Amygdala (tissue), 56 donors: Measurements from ENCODE around the gene NUP153.
"Not testable (repeated sequence)": the region's sequence is repeated elsewhere in the genome, so short reads cannot be mapped to it uniquely, and the experiment has no call there.

Experiments used
- DNase-seq, 56 donors: peaks; one replicate each; lab custom pipeline; 2025; lab: John Stamatoyannopoulos, UW

Gene NUP153

DNA sequence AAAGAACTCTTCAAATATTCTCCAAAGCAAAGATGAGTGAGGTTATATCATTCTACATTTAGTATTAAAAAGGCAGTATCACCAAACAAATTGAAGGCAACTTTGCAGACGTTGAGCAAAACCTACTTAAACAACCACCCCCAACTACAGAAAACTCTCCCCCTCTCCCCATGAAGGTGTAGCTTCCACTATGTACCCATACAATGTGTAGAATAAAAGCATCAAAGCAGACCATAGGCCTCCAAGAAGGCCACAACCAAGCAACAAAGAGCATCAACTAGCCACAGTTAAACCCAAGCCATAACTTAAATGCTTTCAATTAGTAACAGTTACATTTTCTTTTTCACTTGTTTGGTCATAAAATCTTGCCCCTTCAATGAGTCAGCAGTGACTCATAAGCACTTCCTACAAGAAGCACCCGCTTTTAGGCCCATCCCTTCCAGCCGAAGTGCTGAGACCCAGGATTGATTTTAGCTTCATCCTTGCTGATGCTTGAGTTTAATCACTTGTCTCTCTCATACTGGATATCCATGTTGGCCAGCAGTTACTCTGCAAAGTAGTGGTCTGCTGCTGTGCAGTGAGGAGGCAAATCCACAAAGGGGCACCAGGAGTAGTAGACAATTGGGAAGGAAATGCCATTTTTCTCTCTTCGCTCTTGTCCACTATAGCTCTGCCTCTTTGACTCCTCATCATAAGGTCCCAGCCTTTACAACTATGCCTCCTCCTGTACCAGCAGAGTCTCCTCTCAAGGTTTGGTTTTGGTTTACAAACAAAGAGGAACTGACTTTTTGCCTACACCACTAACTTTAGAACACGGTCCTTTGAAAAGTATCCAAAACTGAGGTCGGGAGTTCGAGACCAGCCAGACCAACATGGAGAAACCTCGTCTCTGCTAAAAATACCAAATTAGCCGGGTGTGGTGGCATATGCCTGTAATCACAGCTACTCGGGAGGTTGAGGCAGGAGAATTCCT lies 8.4 kb upstream of the NUP153 start:
- no peak for DNase-seq

DNA sequence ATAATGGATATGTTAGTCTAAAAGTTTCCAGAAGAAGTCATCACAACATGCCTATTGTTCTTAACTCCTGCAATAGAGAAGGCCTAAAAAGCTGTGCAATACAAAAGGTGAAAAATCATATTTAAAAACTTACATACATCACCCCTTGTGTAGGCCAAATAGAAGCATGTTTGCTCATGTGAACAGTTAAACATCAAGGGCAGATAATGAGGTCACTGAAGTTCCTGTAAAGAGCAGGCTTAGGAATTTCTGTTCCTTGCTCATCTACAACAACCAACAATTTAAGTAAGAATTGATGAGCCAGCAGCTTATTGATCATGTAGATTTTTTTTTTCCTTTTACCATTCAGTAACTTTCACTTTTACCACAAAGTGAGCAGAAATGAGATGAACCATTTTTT lies 7.5 kb upstream of the NUP153 start:
- no peak for DNase-seq

DNA sequence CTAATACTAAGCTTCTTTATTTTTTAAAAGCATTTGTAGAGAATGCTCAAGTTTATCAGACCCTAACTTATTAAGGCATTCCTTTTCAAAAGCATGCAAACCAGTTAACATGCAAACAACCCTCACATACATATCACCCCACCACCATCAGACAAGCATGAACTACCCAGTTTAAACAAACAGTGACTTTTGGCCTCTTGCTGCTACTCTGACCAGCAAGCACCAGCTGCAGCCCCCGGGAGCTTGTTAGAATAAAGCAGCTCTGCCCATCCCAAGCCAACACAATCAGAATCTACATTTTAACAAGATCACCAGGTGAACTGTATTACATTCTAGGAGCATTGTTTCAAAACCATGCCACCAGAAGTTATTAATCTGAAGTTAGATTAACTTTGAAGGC lies 5.9 kb upstream of the NUP153 start:
- no peak for DNase-seq

DNA sequence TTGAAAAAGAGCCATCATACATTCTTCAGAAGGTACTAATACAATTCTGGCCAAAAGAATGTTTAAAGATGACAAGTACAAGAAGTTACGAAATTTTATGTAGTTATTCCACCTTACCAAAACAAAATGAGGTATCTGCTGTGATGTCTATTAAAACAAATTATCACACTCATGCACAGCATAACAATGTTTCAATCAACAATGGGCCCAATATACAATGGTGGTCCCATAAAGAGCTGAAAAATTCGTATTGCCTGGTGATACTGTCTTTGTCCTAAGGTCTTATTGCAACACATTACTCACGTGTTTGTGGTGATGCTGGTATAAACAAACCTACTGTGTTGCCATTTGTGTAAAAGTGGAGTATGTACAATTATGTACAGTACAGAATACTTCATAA lies 3.6 kb upstream of the NUP153 start:
- DNase-seq = no peak

DNA sequence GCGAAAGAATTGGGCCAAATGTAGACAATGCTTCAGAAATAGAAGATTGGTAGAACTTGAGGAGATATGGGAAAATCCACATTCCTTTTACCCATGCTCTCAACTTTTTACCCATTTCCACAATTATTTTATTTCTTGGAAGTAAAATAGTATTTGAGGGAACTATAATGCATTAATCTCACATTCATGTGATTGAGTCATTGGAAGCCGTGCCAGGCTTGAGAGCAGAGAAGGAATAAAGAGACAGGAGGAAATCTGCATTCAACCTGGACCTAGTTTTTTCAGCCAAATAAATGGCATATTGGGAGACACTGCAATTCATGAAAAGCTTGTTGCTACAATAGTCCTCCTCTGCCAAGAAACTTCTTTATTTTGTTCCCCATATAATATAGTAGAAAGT lies 2.8 kb upstream of the NUP153 start:
- no peak for DNase-seq

DNA sequence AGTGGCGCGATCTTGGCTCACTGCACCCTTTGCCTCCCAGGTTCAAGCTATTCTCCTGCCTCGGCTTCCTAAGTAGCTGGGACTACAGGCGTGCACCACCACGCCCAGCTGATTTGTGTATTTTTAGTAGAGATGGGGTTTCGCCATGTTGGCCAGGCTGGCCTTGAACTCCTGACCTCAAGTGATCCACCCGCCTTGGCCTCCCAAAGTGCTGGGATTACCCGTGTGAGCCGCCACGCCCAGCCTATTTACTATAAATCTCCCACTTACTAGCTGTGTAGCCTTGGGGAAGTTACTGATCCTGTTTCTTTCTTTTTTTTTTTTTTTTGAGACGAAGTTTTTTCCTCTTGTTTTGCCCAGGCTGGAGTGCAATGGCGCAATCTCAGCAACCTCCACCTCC lies 1.3 kb upstream of the NUP153 start:
- DNase-seq = not testable (repeated sequence)

DNA sequence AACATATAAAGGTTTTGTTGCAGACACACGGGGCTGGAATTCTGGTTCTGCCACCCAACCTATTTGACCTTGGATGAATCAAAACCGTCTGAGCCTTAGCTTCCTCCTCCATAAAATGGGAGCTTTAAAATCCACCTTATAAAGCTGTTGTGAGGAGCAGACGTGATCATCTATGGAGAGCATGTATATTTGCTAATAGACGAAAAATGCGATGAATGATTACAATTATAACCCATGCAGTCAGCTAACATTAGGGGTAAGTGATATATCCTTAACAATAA lies 586 bp upstream of the NUP153 start:
- DNase-seq = no peak

DNA sequence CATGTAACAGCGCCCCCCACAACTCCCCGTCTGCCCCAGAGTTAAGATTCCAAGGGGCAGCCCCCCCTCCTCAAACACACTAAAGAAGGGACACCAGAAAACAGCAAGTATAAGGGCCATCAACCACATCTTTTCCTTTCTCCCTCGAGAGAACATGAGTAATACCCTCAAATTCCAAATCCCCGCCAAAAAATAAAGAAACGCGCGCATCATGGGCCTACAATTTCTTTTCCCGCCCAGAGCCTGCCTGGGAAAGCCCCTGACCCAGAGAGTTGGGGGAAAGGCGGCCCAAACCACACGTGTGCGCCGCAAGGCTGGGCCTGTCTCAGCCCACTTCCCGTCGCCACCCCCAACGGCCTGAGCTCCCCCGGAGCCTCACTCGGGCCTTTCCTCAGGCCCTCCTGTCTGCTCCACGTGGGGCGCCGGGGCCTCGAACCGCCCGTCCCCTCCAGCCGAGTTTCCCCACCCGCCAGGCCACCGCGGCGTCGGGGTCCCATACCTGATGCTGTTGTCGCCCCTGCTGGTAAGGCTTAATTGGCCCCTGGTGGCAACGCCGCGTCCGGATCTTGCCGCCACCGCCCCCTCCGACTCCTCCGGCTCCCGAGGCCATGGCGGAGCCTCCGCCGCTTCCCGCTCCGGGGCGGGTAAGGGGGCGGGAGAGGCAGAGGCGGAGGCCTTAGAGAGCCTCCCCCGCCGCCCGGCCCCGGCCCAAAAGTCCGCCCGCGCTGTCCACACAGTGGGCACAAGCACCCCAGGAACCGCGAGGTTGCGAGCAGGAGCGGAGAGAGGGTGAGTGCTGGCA lies 746 bp downstream of the NUP153 start:
- DNase-seq = peak in 23 of 56 donors; percentile 10 to 70 (median 43)

DNA sequence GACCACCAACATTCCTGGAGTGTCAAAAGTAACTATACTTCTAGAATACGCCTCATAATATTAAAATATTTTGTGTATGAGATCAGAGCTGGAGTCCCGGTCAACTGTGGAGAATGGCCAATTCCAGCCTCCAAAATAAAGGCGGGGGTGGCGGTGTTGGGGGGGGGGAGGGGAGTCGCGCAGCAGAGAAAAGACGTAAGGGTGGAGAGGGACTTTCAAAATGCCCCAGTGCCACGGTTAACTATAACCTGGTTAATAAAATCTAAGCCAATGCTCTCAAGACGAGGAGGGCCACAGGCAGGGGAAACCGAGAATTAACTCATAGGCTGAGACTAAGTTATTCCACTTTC lies 1.3 kb downstream of the NUP153 start:
- no peak for DNase-seq

DNA sequence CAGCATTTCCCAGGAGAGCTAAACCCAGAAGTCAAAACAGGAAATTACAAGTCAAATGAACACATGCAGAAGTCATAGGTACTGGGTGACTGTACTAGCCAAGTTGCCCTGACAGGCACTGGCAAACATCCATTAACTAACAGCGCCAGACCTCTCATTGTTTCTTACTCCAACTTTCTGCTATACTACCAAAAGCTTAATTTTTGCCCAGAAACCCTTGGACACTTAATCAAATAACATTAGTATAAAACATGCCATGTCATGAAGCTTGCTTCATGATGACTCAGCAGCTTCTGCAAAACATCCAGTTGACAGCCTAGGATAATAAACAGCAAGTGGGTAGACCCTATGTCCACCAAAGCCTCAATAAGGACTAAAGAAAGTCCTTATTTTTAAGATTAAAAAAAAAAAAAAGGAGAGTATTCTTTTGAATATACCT lies 3.5 kb downstream of the NUP153 start:
- no peak for DNase-seq

DNA sequence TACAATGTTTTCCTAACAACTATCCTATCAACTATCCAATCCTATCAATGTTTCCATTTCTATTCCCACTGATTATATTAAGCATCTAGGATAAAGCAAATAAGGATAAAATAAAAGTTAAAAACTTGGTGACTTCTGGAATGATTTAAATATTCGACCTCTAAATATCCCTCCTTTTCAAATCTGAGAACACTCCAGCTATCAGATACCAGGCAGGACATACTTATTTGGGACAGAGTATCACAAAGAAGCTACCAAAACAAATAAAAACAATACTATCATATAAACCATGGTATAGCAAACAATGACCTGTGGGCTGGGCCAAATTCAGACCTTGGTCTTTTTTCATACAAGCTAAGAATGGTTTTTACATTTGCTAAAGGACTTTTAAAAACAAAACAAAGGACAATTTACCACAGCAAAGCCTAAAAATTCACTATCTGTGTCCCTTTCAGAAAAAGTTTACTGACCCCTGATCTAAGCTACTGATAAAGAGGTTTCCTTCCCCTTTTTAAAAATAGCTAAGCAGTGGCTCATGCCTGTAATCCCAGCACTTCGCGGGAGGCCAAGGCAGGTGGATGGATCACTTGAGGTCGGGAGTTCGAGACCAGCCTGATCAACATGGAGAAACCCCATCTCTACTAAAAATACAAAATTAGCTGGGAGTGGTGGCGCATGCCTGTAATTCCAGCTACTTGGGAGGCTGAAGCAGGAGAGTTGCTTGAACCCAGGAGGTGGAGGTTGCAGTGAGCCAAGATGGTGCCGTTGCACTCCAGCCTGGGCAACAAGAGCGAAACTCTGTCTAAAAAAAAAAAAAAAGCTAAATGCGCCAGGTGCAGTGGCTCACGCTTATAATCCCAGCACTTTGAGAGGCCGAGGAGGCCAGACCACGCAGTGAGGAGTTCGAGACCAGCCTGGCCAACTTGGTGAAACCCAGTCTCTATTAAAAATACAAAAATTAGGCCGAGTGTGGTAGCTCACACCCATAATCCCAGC lies 6.0 kb downstream of the NUP153 start:
- DNase-seq = no peak

DNA sequence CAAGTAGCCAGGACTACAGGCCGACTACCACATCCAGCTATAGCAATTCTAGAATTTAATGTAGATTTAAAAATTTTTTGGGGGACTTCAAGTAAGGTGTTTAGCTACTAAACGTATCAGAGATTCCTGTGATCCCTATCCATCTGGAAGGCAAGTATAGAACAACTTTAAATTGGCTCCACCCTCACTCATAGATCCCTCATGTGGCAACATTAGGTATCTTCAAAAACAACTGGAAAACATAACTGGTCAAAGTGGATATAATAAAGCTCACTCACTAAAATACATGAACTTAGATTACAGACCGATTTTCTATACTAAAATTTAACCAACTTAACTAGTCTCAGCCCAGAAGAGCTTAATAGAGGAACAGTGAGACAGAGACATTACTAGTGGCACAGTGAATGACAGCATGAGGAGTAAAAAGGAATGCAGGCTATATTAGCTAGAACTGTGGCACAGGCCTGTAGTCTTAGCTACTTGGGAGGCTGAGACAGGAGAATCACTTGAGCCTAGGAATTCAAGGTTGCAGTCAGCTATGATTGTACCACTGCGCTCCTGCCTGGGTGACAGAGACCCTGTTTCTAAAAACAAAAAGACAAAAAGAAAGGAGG lies 14.7 kb downstream of the NUP153 start:
- DNase-seq = no peak

DNA sequence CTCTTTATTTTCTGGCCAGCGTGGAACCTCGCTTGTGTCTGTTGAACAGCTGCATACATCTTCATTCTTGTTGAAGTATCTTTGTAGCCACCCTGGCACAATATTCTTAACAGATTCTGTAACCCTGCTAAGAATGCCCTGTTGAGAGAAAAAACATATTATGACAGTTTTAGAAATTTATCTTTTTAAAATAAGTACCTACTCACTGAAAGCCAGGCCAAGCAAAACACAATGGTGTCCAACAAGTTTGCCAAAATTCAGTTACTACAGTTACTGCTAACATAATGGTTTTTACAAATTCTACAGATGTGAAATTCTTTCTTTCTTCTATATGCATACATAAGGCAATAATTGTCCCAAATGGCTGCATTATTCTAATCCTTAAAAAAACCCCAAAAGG lies 18.2 kb downstream of the NUP153 start:
- no peak for DNase-seq

DNA sequence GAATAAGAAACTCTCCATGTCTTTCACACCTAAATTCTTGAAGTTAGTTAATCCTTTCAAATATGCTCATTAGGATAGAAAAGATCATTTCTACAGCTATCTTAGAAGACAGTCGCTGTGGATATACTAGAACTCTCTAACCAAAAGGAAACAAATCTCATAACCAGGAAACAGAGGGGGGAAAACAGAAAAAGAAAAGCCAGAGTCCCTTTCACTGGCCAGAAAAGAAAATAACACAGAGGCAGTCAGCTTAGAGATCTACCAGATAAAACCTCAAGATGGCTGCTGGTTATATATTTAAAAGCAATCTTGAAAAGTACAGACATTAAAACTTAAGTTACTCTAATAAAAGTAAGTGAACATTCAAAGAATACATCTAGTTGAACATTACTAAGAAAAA lies 19.6 kb downstream of the NUP153 start:
- DNase-seq = no peak

DNA sequence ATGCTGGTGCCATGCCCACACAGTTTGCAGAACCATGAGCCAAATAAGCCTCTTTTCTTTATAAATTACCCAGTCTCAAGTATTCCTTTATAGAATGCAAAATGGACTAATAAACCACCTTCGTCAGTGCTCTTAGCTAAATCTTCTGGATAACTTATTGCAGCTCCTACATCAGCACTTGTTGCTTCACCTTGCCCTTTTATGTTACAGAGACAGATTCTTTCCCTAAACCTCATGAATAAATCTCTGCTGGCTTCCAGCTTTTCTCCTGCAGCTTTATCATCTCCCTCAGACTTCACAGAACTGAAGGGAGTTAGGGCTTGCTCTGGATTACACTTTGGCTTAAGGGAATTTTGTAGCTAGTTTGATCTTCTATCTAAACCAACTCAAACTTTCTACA lies 22.6 kb downstream of the NUP153 start:
- DNase-seq = no peak

DNA sequence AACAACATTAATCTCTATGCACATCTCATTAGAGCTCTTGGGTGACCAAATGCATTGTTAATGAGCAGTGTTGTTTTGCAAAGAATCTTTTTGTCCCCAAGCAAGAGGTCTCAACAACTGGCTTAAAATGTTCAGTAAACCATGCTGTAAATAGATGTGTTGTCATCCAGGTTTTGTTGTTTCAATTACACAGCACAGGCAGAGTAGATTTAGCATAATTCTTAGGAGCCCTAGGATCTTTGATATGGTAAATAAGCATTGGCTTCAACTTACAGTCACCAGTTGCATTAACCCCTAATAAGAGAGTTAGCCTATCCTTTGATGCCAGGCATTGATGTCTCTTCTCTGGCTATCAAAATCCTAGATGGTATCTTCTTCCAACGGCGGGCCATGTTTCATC lies 23.3 kb downstream of the NUP153 start:
- DNase-seq = no peak

DNA sequence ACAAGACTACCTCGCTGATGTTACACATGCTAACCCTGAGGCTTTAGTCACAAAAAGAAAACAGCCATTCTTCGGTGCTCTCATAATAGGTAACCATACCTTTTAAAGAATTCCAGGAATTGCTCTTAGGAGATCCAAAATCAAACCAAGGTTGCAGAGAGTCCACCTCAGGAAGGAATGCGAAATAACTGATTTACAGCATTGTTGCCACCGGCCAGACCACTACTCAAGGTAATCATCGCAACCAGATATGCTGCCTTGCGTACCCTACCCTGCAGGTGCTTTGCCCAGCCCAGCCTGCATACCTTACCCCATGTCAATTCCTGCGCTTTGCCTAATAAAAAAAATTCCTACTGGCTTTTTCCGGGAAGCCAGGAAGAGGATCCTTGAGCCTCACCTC lies 27.0 kb downstream of the NUP153 start:
- DNase-seq = no peak

DNA sequence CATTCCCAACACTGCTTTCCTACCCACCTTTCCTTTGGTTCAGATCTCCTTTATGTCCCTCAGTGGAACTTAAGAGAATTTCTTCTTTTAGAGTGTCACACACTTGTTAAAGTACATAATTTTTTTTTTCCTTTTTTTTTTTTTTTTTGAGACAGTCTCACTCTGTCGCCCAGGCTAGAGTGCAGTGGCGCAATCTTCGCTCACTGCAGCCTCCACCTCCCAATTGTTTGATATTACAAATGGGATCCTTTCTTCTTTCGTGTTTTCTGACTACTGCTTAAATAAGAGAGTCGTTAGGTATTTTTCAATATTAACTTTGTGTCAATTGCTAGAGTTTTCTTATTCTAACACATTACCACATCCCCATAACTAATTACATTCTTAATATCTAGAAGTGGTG lies 29.1 kb downstream of the NUP153 start:
- no peak for DNase-seq

DNA sequence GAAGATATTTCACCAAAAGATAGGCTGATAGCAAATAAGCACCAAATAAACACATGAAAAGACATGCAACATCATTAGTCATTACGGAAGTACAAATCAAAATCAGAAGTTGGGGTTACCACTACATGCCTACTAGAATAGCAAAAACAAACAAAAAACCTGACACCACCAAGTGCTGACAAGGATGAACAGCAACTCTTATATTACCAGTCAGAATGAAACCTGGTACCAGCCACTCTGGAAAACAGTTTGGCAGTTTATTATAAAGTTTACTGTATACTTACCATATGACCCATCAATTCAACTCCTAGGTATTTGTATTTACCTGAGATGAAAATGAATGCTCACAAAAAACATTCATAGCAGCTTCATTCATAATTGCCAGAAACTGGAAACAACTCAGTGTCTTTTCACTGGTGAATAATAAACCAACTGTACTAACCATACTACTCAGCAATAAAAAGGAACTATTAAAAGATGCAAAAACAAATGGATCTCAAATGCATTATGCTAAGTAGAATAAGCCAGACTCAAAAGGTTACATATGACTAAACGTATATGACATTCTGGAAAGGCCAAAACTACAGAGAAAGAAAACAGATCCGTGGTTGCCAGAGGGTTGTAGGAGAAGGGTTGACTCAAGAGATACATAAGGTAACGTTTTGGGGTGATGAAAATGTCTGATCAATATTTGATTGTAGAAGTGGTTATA lies 33.0 kb downstream of the NUP153 start:
- DNase-seq = no peak
